Activated effector memory CD4-positive, alpha-beta T cell treated with Interleukin-2 at 50 U/mL for 16 hours (primary cell): ENCODE measurements around the gene SMIM10.
"Not testable (repeated sequence)": the region's sequence is repeated elsewhere in the genome, so short reads cannot be mapped to it uniquely, and the experiment has no call there.

ENCODE experiments used
- DNase-seq: peaks from one replicate; pipeline ENCODE4 v3.0.0-alpha.2; 2020

The SMIM10 gene

DNA sequence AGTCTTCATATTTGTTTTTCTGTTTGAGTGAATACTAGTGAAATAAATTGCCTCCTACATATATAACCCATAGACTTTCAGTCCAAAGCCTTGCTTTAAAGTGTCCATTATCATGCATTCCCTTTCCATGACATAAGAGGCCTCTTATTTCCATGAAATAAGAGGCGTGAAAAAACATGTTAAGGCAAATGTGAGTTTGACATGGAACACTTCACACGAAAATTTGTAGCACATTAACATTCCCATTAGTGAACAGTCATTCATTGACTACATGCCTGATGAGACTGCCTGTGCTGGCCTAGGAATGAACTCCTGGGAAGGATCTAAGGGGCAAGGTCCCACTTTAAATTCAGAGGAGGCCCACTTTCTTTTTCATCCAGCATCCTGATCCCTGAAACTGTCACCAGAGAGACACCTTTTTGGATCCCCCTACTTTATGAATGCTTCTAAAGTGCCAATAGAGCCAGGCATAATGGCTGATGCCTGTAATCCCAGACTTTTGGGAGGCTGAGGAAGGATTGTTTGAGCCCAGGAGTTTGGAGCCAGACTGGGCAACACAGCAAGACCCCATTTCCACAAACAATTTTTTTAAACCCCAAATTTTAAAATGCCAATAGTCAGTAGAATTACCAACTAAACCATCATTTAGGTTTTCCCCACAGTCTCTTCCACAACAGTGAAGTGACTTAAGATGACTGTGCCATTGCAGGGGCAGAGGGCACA lies 24.9 kb downstream of the SMIM10 start:
- DNase-seq, result no peak

DNA sequence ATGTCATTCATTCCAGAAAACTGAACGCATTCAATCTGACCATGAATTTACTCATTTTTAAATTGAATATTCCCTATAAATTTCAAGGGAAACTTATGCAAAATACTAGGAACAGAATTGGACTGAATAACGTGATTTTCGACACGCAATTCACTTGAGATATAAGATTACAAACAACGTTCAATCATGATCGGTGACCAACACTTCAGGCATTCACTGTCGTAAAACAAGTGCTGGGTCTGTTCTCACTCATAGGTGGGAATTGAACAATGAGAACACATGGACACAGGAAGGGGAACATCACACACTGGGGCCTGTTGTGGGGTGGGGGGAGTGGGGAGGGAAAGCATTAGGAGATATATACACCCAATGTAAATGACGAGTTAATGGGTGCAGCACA lies 29.1 kb downstream of the SMIM10 start:
- DNase-seq, result not testable (repeated sequence)

DNA sequence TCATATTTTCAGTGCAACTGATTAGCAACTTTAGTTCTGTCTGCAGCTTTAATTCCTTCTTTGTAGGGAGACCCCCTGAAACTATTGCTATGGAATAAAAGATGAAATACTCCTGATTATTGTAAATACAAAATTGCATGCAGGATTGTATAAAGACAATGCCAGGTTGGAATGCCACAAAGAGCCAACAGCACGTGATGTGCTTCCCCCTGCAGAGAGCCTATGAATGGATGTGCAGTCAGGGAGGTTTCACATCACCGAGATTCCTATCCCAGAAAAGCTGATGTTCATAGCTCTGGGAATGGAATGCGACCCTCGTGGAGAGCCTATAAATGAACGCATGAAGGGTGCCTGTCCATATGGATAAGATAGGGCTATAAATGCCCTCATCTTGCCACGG lies 33.0 kb downstream of the SMIM10 start:
- DNase-seq, result not testable (repeated sequence)

DNA sequence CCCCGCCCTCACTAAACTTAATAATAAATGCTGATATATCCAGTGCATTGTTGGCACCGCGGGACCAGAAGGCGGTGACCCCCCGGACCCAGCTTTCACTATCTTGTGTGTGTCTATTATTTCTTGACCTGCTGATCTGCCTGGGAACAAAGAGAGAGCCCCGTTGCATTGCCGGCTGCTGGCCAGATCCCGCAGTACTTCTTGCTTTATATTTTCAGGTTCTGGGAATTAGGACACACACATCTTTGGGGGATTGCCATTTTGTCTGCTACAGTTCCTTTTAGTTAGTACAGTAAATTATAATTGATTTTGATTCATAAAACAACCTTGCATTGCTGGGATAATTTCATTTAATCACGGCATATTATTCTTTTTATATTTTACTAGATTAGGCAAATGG lies 33.7 kb downstream of the SMIM10 start:
- no peak for DNase-seq

DNA sequence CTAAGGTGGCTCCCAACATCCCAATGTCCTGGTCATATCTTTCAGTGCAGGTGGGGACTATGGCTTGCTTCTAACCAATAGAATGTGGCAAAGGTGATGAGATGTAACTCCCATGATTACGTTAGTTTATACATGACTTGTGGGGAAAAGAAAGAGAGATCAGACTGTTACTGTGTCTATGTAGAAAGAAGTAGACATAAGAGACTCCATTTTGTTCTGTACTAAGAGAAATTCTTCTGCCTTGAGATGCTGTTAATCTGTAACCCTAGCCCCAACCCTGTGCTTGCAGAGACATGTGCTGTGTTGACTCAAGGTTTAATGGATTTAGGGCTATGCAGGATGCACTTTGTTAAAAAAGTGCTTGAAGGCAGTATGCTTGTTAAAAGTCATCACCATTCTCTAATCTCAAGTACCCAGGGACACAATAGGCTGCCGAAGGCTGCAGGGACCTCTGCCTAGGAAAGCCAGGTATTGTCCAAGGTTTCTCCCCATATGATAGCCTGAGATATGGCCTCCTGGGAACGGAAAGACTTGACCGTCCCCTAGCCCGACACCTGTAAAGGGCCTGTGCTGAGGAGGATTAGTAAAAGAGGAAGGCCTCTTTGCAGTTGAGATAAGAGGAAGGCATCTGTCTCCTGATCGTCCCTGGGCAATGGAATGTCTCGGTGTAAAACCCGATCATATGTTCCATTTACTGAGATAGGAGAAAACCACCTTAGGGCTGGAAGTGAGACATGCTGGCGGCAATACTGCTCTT lies 39.6 kb downstream of the SMIM10 start:
- DNase-seq, result not testable (repeated sequence)

DNA sequence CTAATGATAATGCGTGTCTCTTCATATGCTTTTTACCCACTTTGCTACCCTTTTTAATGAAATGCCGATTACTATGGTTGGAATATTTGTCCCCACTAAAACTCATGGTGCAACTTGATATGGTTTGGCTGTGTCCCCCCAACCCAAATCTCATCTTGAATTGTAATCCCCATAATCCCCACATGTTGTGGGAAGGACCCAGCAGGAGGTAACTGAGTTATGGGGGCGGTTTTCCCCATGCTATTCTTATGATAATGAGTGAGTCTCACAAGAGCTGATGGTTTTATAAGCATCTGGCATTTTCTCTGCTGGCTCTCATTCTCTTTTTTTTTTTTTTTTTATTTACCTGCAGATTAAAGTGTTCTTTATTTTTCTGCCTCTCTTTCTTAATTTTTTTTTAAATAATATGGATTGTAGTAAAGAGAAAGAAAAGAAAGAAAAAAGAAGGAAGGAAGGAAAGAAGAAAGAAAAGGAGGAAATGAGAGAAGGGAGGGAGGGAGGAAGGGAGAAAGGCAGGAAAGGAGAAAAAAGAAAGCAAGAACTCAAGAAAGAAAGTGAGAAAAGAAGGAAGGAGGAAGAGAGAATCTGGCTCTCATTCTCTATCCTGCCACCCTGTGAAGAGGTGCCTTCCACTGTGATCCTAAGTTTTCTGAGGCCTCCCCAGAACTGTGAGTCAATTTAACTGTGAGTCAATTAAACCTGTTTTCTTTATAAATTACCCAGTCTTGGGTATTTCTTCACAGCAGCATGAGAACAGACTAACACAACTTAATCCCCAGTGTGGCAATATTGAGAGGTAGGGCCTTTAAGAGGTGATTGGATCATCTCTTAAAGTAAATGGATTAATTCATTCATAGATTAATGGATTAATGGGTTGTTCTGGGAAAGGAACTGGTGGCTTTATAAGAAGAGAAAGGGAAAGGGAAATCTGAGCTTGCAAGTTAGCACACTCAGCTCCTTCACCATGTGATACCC lies 50.6 kb downstream of the SMIM10 start:
- DNase-seq, result not testable (repeated sequence)
